Uterus (tissue), 2 donors: ENCODE measurements around the gene RPS5.

Source experiments
- POLR2A ChIP-seq, 2 donors: fragments of 450-650 bp; IDR thresholded peaks; one replicate each; pipeline ENCODE4 v1.6.1; 2016; ENCODE audit warnings: antibody characterized with exemption in 2 of 2, mild to moderate bottlenecking in 1 of 2, moderate library complexity in 1 of 2
- TF ChIP-seq, protein P1 (sequence below), 4 experiments: fragments of 200-600 bp in 2 of 4; fragments of 450-650 bp in 2 of 4; sonication (generic) in 2 of 4; IDR thresholded peaks; one replicate each; pipeline ENCODE4 v1.5.1; 2016 to 2019; ENCODE audit warnings: antibody characterized with exemption in 4 of 4, mild to moderate bottlenecking in 2 of 4, moderate library complexity in 1 of 4

DNA sequence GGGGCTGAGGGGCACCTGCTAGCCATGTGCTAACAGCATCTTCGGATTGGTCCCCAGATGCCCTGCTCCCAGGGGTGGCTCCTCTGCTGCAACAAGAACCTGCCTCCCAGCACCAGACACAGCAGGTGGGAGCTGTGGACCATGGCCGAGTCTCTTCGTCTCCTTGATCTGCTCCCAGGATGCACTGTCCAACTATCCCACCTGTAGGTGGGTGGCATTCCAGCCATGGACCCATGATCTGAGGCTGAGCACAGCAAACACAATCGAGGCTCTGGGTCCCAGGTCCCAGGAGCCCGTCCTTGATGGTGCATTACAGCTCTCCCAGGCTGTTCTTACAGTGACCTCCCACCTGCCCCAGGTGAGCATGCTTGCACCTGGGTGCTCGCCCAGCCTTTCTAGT lies 7.8 kb upstream of the RPS5 start:
- no peak for TF ChIP-seq POLR2A (IDR thresholded peaks at IDR 0.05)
- TF ChIP-seq, protein P1, sequence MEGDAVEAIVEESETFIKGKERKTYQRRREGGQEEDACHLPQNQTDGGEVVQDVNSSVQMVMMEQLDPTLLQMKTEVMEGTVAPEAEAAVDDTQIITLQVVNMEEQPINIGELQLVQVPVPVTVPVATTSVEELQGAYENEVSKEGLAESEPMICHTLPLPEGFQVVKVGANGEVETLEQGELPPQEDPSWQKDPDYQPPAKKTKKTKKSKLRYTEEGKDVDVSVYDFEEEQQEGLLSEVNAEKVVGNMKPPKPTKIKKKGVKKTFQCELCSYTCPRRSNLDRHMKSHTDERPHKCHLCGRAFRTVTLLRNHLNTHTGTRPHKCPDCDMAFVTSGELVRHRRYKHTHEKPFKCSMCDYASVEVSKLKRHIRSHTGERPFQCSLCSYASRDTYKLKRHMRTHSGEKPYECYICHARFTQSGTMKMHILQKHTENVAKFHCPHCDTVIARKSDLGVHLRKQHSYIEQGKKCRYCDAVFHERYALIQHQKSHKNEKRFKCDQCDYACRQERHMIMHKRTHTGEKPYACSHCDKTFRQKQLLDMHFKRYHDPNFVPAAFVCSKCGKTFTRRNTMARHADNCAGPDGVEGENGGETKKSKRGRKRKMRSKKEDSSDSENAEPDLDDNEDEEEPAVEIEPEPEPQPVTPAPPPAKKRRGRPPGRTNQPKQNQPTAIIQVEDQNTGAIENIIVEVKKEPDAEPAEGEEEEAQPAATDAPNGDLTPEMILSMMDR (IDR thresholded peaks at IDR 0.05): no peak
